Measurements from ENCODE around the gene HAGH.

Gene HAGH

GRCh38 chr16:1790261-1790610 is 36.4 kb downstream of the HAGH start:
- TF ChIP-seq, protein P1, sequence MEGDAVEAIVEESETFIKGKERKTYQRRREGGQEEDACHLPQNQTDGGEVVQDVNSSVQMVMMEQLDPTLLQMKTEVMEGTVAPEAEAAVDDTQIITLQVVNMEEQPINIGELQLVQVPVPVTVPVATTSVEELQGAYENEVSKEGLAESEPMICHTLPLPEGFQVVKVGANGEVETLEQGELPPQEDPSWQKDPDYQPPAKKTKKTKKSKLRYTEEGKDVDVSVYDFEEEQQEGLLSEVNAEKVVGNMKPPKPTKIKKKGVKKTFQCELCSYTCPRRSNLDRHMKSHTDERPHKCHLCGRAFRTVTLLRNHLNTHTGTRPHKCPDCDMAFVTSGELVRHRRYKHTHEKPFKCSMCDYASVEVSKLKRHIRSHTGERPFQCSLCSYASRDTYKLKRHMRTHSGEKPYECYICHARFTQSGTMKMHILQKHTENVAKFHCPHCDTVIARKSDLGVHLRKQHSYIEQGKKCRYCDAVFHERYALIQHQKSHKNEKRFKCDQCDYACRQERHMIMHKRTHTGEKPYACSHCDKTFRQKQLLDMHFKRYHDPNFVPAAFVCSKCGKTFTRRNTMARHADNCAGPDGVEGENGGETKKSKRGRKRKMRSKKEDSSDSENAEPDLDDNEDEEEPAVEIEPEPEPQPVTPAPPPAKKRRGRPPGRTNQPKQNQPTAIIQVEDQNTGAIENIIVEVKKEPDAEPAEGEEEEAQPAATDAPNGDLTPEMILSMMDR (IDR thresholded peaks at IDR 0.05) = no peak
- Histone ChIP-seq H3K27ac (no peak overlapping the region), H3K4me3 (no peak overlapping the region)
- no peak for DNase-seq (ENCODE audit: low spot score)

GRCh38 chr16:1789643-1790045 is 37.0 kb downstream of the HAGH start:
- no peak for DNase-seq (ENCODE audit: low spot score)
- no peak overlapping the region for H3K27ac ChIP-seq
- H3K4me3 ChIP-seq = no peak overlapping the region

GRCh38 chr16:1788708-1789100 is 37.9 kb downstream of the HAGH start:
- Histone ChIP-seq H3K4me3 (no peak overlapping the region), H3K27ac (no peak overlapping the region)
- no peak for DNase-seq (ENCODE audit: low spot score)
- TF ChIP-seq, protein P1 (IDR thresholded peaks at IDR 0.05) = no peak

More at GRCh38 chr16:1789643-1790045, 37.0 kb downstream of the HAGH start:
- TF ChIP-seq, protein P1 (IDR thresholded peaks at IDR 0.05) = no peak

- Histone ChIP-seq H3K4me3 (no peak overlapping the region), H3K27ac (no peak overlapping the region)
- no peak for DNase-seq (ENCODE audit: low spot score)
- TF ChIP-seq, protein P1 (IDR thresholded peaks at IDR 0.05) = no peak
Measured at GRCh38 chr16:1788095-1788707, 38.4 kb downstream of the HAGH start.

DNA sequence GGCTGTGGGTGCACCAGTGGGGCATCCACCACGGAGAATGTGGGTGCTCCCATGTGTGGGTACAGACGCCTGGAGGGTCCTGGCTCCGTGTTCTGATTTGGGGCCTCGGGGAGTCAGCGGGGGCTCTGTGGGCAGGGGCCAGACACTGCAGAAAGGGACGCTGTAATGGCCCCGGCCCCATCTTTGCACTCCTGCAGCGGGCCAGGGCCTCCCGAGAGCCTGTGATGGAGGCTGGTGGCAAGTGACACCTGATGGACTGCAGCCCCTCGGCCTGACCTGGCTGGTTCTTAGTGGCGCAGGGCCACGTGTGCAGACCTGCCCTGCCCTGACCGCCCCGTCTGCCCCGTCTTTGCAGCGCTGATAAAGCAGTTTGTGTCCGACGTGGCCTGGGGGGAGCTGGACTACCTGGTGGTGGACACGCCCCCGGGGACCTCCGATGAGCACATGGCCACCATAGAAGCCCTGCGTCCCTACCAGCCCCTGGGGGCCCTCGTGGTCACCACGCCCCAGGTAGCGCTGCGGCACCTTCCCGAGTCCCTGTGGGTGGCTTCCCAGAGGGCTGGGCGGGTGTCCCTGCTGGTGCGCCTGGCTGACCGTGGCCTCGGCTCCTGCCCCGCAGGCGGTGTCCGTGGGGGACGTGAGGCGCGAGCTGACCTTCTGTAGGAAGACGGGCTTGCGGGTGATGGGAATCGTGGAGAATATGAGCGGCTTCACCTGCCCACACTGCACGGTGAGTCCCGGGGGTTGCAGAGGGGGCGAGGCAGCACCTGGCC is 39.1 kb downstream of the HAGH start:
- TF ChIP-seq, protein P1 (IDR thresholded peaks at IDR 0.05) = no peak
- DNase-seq (ENCODE audit: low spot score) = no peak
- Histone ChIP-seq H3K27ac (no peak overlapping the region), H3K4me3 (no peak overlapping the region)

DNA sequence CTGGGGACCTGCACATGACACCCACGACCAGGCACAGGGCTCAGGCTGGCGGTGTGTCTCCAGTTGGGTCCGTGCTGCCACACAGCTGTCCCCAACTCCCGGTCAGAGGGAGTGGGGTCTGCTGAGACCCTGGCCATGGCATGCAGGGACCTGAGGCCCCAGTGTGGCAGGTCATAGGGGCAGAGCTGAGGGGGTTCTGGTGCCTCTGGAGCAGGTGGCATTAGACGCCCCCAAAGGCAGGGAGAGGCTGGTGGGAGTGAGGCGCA is 39.6 kb downstream of the HAGH start:
- Histone ChIP-seq H3K27ac (no peak overlapping the region), H3K4me3 (no peak overlapping the region)
- TF ChIP-seq, protein P1 (IDR thresholded peaks at IDR 0.05) = no peak
- DNase-seq (ENCODE audit: low spot score) = no peak
